Fibroblast of pulmonary artery (primary cell): ENCODE measurements around the gene ATOSA.
A peak's percentile ranks its signal among the peaks of the same experiment; 100 is the strongest.

ENCODE experiments used
- DNase-seq: peaks from one replicate; pipeline ENCODE4 v3.0.0-alpha.2; 2010; ENCODE audit warnings: low read depth
- H3K4me3 ChIP-seq: replicated peaks from 2 replicates; pipeline ENCODE4 v1.5.1; 2011; ENCODE audit warnings: low read depth, mild to moderate bottlenecking, control low read depth, low read length, moderate library complexity
- TF ChIP-seq, protein P1 (sequence below): IDR thresholded peaks from 2 replicates; pipeline ENCODE4 v1.5.1; 2011; ENCODE audit warnings: mild to moderate bottlenecking, control low read depth, low read length, inconsistent platforms; ENCODE audit errors: missing control alignments

Gene ATOSA

DNA sequence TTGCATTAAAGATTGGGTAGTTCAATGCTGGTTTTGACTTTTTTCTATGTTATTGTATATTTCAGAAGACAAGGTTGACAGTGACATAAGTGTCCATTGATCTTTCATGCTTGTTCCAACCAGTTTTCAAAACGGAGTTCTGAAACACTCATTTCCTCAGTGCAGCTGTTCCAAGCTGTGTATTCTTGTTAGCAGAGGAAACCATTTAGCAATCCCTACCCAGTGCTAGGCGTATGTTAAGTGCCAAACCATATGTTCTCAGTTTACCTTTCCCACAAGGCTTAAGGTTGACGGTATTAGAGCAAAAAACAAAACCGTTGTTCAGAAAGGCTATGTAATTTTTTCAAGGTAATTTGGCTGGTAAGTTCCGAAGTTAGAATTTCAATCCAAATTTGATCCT, 9.1 kb downstream of the ATOSA start:
- no peak for DNase-seq
- no peak overlapping the region for H3K4me3 ChIP-seq
- TF ChIP-seq, protein P1, sequence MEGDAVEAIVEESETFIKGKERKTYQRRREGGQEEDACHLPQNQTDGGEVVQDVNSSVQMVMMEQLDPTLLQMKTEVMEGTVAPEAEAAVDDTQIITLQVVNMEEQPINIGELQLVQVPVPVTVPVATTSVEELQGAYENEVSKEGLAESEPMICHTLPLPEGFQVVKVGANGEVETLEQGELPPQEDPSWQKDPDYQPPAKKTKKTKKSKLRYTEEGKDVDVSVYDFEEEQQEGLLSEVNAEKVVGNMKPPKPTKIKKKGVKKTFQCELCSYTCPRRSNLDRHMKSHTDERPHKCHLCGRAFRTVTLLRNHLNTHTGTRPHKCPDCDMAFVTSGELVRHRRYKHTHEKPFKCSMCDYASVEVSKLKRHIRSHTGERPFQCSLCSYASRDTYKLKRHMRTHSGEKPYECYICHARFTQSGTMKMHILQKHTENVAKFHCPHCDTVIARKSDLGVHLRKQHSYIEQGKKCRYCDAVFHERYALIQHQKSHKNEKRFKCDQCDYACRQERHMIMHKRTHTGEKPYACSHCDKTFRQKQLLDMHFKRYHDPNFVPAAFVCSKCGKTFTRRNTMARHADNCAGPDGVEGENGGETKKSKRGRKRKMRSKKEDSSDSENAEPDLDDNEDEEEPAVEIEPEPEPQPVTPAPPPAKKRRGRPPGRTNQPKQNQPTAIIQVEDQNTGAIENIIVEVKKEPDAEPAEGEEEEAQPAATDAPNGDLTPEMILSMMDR = no peak

GRCh38 chr15:52668133-52668532, 11.1 kb downstream of the ATOSA start:
- peak; percentile 47 for DNase-seq
- TF ChIP-seq, protein P1 = no peak
- no peak overlapping the region for H3K4me3 ChIP-seq

- TF ChIP-seq, protein P1 = no peak
- no peak for DNase-seq
- no peak overlapping the region for H3K4me3 ChIP-seq
Observed at GRCh38 chr15:52667597-52667996, 11.6 kb downstream of the ATOSA start.

DNA sequence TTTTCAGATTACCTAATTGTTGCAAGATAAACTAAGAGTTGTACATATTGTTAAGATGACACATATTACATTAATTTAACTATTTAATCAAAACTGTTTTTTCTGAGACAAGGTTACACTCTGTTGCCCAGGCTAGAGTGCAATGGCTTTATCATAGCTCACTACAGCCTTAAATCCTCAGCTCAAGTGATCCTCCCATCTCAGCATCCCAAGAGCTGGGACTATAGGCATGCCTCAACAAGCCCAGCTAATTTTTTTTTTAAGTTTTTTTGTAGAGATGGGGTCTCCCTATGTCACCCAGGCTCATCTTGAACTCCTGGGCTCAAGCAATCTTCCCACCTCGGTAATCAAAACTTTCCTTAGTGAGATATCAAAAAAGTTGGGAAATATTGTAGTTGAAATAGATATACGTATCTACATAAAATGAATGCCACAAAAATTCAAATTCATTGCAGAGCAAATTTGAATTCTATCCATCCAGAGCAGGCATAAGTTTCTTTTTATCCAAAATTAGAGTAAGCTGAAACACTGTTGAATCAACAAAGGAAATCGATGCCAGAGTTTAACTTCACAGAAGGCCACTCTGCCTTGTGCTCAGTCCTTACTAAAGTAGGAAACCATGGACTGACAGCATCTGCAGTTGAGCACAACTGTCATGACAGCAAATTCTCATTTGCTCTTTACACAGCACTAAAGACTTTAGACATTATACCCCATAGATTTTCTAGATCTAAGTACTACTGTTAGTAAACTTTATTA, 15.5 kb downstream of the ATOSA start:
- H3K4me3 ChIP-seq = no peak overlapping the region
- TF ChIP-seq, protein P1 = no peak
- no peak for DNase-seq

- no peak for DNase-seq
- TF ChIP-seq, protein P1 = no peak
- no peak overlapping the region for H3K4me3 ChIP-seq
Observed at GRCh38 chr15:52661909-52662308, 17.3 kb downstream of the ATOSA start.

DNA sequence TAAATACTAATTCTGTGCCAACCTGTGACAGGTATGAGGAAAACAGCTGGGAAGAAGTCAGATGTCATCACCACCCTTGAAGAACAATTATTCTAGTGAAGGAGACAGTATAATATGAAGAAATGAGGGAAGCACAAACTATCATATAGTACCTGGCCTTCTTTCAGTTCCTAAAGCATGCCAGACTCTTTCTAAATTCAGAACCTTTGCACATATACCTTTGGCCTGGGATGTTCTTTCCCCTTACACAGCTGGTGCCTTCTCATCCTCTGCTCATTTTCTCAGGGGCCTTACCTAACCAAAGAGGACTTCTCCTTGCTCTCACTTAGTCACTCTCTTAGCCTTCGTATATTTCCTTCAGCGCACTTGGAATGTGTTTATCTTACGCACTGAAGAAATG, 19.0 kb downstream of the ATOSA start:
- no peak overlapping the region for H3K4me3 ChIP-seq
- TF ChIP-seq, protein P1 = no peak

GRCh38 chr15:52658955-52659354, 20.2 kb downstream of the ATOSA start:
- TF ChIP-seq, protein P1 = no peak
- no peak for DNase-seq
- H3K4me3 ChIP-seq = no peak overlapping the region

More for the DNA sequence above, 19.0 kb downstream of the ATOSA start:
- no peak for DNase-seq
